PC-9 (cell line): Measurements from ENCODE around the gene ATXN3. TPM values are rescaled to one million over a fixed set of nuclear protein-coding genes. Genes with fewer than 3 reads are reported as not detected.

Experiments used
- BruUV-seq: library from RNA; stranded (reverse); fragments of 400-500 nt; replicated peaks from 2 replicates; lab custom pipeline; 2021; lab: Mats Ljungman, UMichigan
- CTCF ChIA-PET: fragments of 300-600 bp; sonication (Branson Sonifier 250); formaldehyde crosslinking; loops from one replicate; lab custom pipeline; 2022; ENCODE audit warnings: antibody characterized with exemption; lab: Charles Lee
- POLR2A ChIA-PET: fragments of 300-600 bp; sonication (Branson Sonifier 250); formaldehyde crosslinking; loops from one replicate; lab custom pipeline; 2022; ENCODE audit warnings: antibody characterized with exemption; ENCODE audit not compliant: unreplicated experiment; lab: Charles Lee
- DNase-seq, 2 experiments: peaks; one replicate each; pipeline versions ENCODE4 v3.0.0 to v3.0.0-alpha.2; 2015 to 2022; ENCODE audit warnings: mixed read lengths in 1 of 2
- H2AFZ ChIP-seq: fragments of 200-600 bp; sonication (generic); 2 replicates; pipeline ENCODE4 v1.8.1; 2017; ENCODE audit warnings: antibody characterized with exemption
- H3F3A ChIP-seq: fragments of 200-600 bp; sonication (generic); 2 replicates; pipeline ENCODE4 v1.8.1; 2017; ENCODE audit warnings: antibody characterized with exemption, mild to moderate bottlenecking, low read depth; ENCODE audit not compliant: insufficient read depth
- H3K27ac ChIP-seq: fragments of 200-600 bp; sonication (generic); 2 replicates; pipeline ENCODE4 v1.6.1; 2016; ENCODE audit warnings: mixed run types
- H3K27me3 ChIP-seq: fragments of 200-600 bp; sonication (generic); 2 replicates; pipeline ENCODE4 v1.6.1; 2016; ENCODE audit warnings: low read depth, mixed run types; ENCODE audit not compliant: insufficient read depth
- H3K36me3 ChIP-seq: fragments of 200-600 bp; sonication (generic); 2 replicates; pipeline ENCODE4 v1.6.1; 2016; ENCODE audit warnings: low read depth, mixed run types
- H3K4me1 ChIP-seq: fragments of 200-600 bp; sonication (generic); replicated peaks from 2 replicates; pipeline ENCODE4 v1.6.1; 2016; ENCODE audit warnings: mixed run types; ENCODE audit not compliant: insufficient read depth
- H3K4me2 ChIP-seq: fragments of 200-600 bp; sonication (generic); 2 replicates; pipeline ENCODE4 v1.6.1; 2017; ENCODE audit warnings: mixed run types
- H3K4me3 ChIP-seq: fragments of 200-600 bp; sonication (generic); 2 replicates; pipeline ENCODE4 v1.6.1; 2016; ENCODE audit warnings: mixed run types
- H3K79me2 ChIP-seq: fragments of 200-600 bp; sonication (generic); 2 replicates; pipeline ENCODE4 v1.6.1; 2017; ENCODE audit warnings: low read depth, mixed run types
- H3K9me2 ChIP-seq: fragments of 200-600 bp; sonication (generic); 2 replicates; pipeline ENCODE4 v1.8.1; 2017; ENCODE audit warnings: mild to moderate bottlenecking; ENCODE audit not compliant: insufficient read depth
- H3K9me3 ChIP-seq: fragments of 200-600 bp; sonication (generic); 2 replicates; pipeline ENCODE4 v1.8.1; 2016; ENCODE audit warnings: low read depth; ENCODE audit not compliant: insufficient read depth
- H4K20me1 ChIP-seq: fragments of 200-600 bp; sonication (generic); 2 replicates; pipeline ENCODE4 v1.8.1; 2017; ENCODE audit not compliant: insufficient read depth
- EZH2 ChIP-seq: fragments of 200-600 bp; sonication (generic); IDR thresholded peaks from 2 replicates; pipeline ENCODE4 v1.8.0; 2017; ENCODE audit warnings: antibody characterized with exemption, low read depth
- intact Hi-C: fragments of 100-400 bp; cut with micrococcal nuclease; formaldehyde crosslinking; loops from one replicate; pipeline ENCODE4 v1.10.0; 2022; ENCODE audit not compliant: unreplicated experiment
- total RNA-seq: library from RNA; stranded (reverse); gene quantifications from 2 replicates; pipeline ENCODE4 v1.2.3, GENCODE V29; 2021
- TF ChIP-seq, protein P1 (sequence below): fragments of 200-600 bp; sonication (generic); conservative IDR thresholded peaks from 2 replicates; pipeline ENCODE4 v1.6.1; 2017; ENCODE audit warnings: mixed run types, antibody characterized with exemption, mild to moderate bottlenecking, moderate library complexity

ATXN3 gene
- total RNA-seq, 1 experiment from 2014 or later: 8.5 TPM

DNA sequence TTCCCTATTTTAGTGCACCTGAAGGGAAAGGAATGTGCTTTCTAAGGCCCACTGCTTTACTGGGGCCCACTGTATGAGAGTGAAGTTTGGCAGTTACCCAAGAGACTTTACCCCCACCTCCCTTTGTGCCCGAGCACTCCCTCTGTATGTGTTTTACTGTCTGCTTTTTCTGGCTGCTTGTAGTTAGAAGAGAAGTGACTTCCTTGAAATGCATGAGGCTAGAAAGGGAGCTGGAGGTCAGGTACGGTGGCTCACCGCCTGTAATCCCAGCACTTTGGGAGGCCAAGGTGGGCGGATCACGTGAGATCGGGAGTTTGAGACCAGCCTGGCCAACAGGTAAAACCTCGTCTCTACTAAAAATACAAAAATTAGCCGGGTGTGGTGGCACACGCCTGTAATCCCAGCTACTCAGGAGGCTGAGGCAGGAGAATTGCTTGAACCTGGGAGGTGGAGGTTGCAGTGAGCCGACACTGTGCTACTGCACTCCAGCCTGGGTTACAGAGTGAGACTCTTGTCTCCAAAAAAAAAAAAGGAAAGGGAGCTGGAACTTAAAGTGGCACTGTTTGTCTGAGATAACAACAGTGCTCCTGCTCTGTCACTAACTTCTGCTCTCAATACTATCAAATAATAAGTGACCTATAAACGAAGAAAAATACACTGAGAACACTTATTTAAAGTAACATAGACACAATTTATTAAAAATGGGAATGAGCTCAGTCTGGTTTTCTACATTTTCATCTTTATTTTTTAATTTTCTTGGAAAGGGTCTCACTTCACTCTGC is 72.3 kb downstream of the ATXN3 start:
- CTCF ChIA-PET: no interaction called here
- no peak for DNase-seq
- intact Hi-C loops: no loop called here
- Histone ChIP-seq H3K4me3 (no peak overlapping the region), H3K4me1 (0 out of 2 replicates have a peak, but pooled peaks cover 10% of the 10 kb centered on the region), H3F3A (no peaks in the 10 kb centered on the region), H3K9me3 (no peaks in the 10 kb centered on the region), H3K9me2 (no peaks in the 10 kb centered on the region), H3K27ac (no peak overlapping the region), H3K79me2 (peaks cover 36% of the 10 kb centered on the region), H2AFZ (no peak overlapping the region), H3K27me3 (no peaks in the 10 kb centered on the region), H3K4me2 (no peak overlapping the region), H3K36me3 (no peaks in the 10 kb centered on the region), H4K20me1 (peaks cover 9% of the 10 kb centered on the region)
- POLR2A ChIA-PET: interaction anchor here (0.7 kb wide), 1 partner anchor 656 kb away, joined by 7 read pairs; no protein-coding TSS in a partner anchor
- no peak for TF ChIP-seq EZH2
- TF ChIP-seq, protein P1, sequence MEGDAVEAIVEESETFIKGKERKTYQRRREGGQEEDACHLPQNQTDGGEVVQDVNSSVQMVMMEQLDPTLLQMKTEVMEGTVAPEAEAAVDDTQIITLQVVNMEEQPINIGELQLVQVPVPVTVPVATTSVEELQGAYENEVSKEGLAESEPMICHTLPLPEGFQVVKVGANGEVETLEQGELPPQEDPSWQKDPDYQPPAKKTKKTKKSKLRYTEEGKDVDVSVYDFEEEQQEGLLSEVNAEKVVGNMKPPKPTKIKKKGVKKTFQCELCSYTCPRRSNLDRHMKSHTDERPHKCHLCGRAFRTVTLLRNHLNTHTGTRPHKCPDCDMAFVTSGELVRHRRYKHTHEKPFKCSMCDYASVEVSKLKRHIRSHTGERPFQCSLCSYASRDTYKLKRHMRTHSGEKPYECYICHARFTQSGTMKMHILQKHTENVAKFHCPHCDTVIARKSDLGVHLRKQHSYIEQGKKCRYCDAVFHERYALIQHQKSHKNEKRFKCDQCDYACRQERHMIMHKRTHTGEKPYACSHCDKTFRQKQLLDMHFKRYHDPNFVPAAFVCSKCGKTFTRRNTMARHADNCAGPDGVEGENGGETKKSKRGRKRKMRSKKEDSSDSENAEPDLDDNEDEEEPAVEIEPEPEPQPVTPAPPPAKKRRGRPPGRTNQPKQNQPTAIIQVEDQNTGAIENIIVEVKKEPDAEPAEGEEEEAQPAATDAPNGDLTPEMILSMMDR: no peak
- no TSS peak for BruUV-seq

DNA sequence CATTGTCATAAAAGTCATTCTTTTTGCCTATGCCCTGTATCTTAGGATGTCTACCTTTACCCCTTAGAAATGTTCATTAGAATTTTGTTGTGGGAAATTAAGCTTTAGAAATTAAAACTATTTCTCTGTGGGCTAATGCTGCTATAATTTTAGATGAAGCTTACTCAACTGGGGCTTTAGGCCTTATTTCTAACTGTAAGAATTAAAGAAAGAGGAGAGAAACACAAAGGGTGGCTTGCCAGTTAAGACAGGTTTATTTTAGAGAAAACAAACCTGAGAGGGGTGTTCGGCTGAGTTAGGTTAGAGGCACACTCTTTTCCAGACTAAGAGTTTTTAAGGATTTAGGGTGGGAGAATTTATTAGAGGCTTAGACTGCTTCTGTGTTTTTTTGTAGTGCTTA is 72.9 kb downstream of the ATXN3 start:
- ChIA-PET CTCF (no interaction called here), POLR2A (no interaction called here)
- intact Hi-C loops: no loop called here
- DNase-seq: no peak
- Histone ChIP-seq H3K36me3 (no peaks in the 10 kb centered on the region), H3F3A (no peaks in the 10 kb centered on the region), H3K27me3 (no peaks in the 10 kb centered on the region), H3K4me3 (no peak overlapping the region), H3K9me3 (no peaks in the 10 kb centered on the region), H3K79me2 (peaks cover 29% of the 10 kb centered on the region), H3K4me1 (0 out of 2 replicates have a peak, but pooled peaks cover 7% of the 10 kb centered on the region), H3K4me2 (no peak overlapping the region), H2AFZ (no peak overlapping the region), H3K9me2 (no peaks in the 10 kb centered on the region), H4K20me1 (peaks cover 9% of the 10 kb centered on the region), H3K27ac (no peak overlapping the region)
- no TSS peak for BruUV-seq
- TF ChIP-seq, protein P1: no peak
- no peak for TF ChIP-seq EZH2

GRCh38 chr14:92026548-92027190 is 79.7 kb downstream of the ATXN3 start:
- Histone ChIP-seq H3K9me3 (no peaks in the 10 kb centered on the region), H3K4me3 (no peak overlapping the region), H3K9me2 (no peaks in the 10 kb centered on the region), H2AFZ (no peak overlapping the region), H3K27ac (no peak overlapping the region), H3K4me2 (no peak overlapping the region), H4K20me1 (no peaks in the 10 kb centered on the region; the same call in 1 of the 2 replicates), H3K36me3 (peaks cover 7% of the 10 kb centered on the region; the same call in 1 of the 2 replicates), H3F3A (no peaks in the 10 kb centered on the region), H3K27me3 (no peaks in the 10 kb centered on the region), H3K79me2 (no peaks in the 10 kb centered on the region), H3K4me1 (no peaks in the 10 kb centered on the region)
- no TSS peak for BruUV-seq
- TF ChIP-seq EZH2: no peak
- TF ChIP-seq, protein P1: no peak
- ChIA-PET POLR2A (no interaction called here), CTCF (no interaction called here)
- DNase-seq: no peak
- intact Hi-C loops: no loop called here
